Neuronal stem cell (in vitro differentiated cells): Measurements from ENCODE around the gene CAPN1.
"Not testable (repeated sequence)": the region's sequence is repeated elsewhere in the genome, so short reads cannot be mapped to it uniquely, and the experiment has no call there.

Source experiments
- DNase-seq: peaks from one replicate; pipeline ENCODE4 v3.0.0-alpha.2; 2013; ENCODE audit warnings: low spot score
- H2AFZ ChIP-seq: one replicate; pipeline ENCODE4 v1.6.1; 2013; ENCODE audit warnings: mild to moderate bottlenecking, low read length, inconsistent platforms
- H2AK5ac ChIP-seq: 2 replicates; pipeline ENCODE4 v1.6.1; 2013; ENCODE audit warnings: low read depth, mild to moderate bottlenecking, inconsistent platforms, low read length, moderate library complexity, mixed read lengths
- H2BK120ac ChIP-seq: 2 replicates; pipeline ENCODE4 v1.6.1; 2013; ENCODE audit warnings: low read depth, mild to moderate bottlenecking, inconsistent platforms, low read length, moderate library complexity, mixed read lengths
- H2BK12ac ChIP-seq: one replicate; pipeline ENCODE4 v1.6.1; 2013; ENCODE audit warnings: low read length, inconsistent platforms
- H2BK15ac ChIP-seq: 2 replicates; pipeline ENCODE4 v1.6.1; 2013; ENCODE audit warnings: mild to moderate bottlenecking, low read length, inconsistent platforms, mixed read lengths
- H2BK5ac ChIP-seq: one replicate; pipeline ENCODE4 v1.6.1; 2013; ENCODE audit warnings: inconsistent platforms, mild to moderate bottlenecking, low read length, moderate library complexity
- H3K14ac ChIP-seq: one replicate; pipeline ENCODE4 v1.6.1; 2013; ENCODE audit warnings: low read length, inconsistent platforms
- H3K18ac ChIP-seq: 2 replicates; pipeline ENCODE4 v1.6.1; 2013; ENCODE audit warnings: low read length, inconsistent platforms
- H3K23ac ChIP-seq: 2 replicates; pipeline ENCODE4 v1.6.1; 2013; ENCODE audit warnings: low read depth, mild to moderate bottlenecking, mixed read lengths, low read length, inconsistent platforms; ENCODE audit not compliant: poor library complexity
- H3K27ac ChIP-seq: replicated peaks from 3 replicates; pipeline ENCODE4 v1.5.1; 2013; ENCODE audit warnings: low read length, inconsistent platforms
- H3K27me3 ChIP-seq, 3 experiments: 2 replicates each; pipeline ENCODE4 v1.6.1; 2013; ENCODE audit warnings: low read length in 3 of 3, mild to moderate bottlenecking in 2 of 3, inconsistent platforms in 1 of 3, low read depth in 1 of 3, mixed read lengths in 1 of 3, moderate library complexity in 1 of 3; ENCODE audit not compliant: control insufficient read depth in 3 of 3, insufficient read depth in 3 of 3
- H3K36me3 ChIP-seq, 2 donors: replicated peaks in 1 of 2; 2 replicates each; pipeline ENCODE4 v1.6.1; 2013; ENCODE audit warnings: low read length in 2 of 2; ENCODE audit not compliant: control insufficient read depth in 2 of 2, insufficient read depth in 2 of 2
- H3K4ac ChIP-seq: 2 replicates; pipeline ENCODE4 v1.6.1; 2013; ENCODE audit warnings: inconsistent platforms, mild to moderate bottlenecking, low read length, moderate library complexity
- H3K4me1 ChIP-seq, 2 donors: 1 replicate in 1 of 2; 2 replicates in 1 of 2; pipeline ENCODE4 v1.6.1; 2013; ENCODE audit warnings: low read length in 2 of 2, low read depth in 1 of 2; ENCODE audit not compliant: control insufficient read depth in 2 of 2, insufficient read depth in 1 of 2
- H3K4me2 ChIP-seq: one replicate; pipeline ENCODE4 v1.6.1; 2013; ENCODE audit warnings: mild to moderate bottlenecking, low read length, inconsistent platforms; ENCODE audit not compliant: insufficient read depth, poor library complexity, severe bottlenecking
- H3K4me3 ChIP-seq, 2 donors: 2 replicates each; pipeline ENCODE4 v1.5.1; 2013; ENCODE audit warnings: low read length in 2 of 2, mild to moderate bottlenecking in 2 of 2, inconsistent platforms in 1 of 2, moderate library complexity in 1 of 2
- H3K79me1 ChIP-seq: one replicate; pipeline ENCODE4 v1.6.1; 2013; ENCODE audit warnings: low read depth, mild to moderate bottlenecking, inconsistent platforms, low read length, moderate library complexity
- H3K9ac ChIP-seq: one replicate; pipeline ENCODE4 v1.6.1; 2013; ENCODE audit warnings: mild to moderate bottlenecking, low read depth, low read length, inconsistent platforms; ENCODE audit not compliant: poor library complexity
- H3K9me3 ChIP-seq, 2 donors: replicated peaks in 1 of 2; 2 replicates each; pipeline versions ENCODE3 to v1.6.1; 2013; ENCODE audit warnings: low read length in 2 of 2, mild to moderate bottlenecking in 2 of 2, inconsistent platforms in 1 of 2, low read depth in 1 of 2, mixed read lengths in 1 of 2, moderate library complexity in 1 of 2; ENCODE audit not compliant: control insufficient read depth in 2 of 2, insufficient read depth in 1 of 2
- H4K8ac ChIP-seq: one replicate; pipeline ENCODE4 v1.6.1; 2013; ENCODE audit warnings: low read depth, mild to moderate bottlenecking, inconsistent platforms, low read length, moderate library complexity
- H4K91ac ChIP-seq: one replicate; pipeline ENCODE4 v1.6.1; 2013; ENCODE audit warnings: low read length, low read depth, mild to moderate bottlenecking, inconsistent platforms; ENCODE audit not compliant: poor library complexity
- WGBS, 2 donors: extraction: QIAGEN DNeasy Blood & Tissue Kit; methylation state at CpG; one replicate each; pipeline ENCODE4 v1.1.7; 2013; ENCODE audit warnings: missing lambda C conversion rate in 2 of 2, mixed read lengths in 1 of 2; ENCODE audit not compliant: insufficient read length in 2 of 2, insufficient replicate concordance in 1 of 2; ENCODE audit errors: extremely low coverage in 2 of 2; 5-methylcytosine and 5-hydroxymethylcytosine counted together

CAPN1 gene

DNA sequence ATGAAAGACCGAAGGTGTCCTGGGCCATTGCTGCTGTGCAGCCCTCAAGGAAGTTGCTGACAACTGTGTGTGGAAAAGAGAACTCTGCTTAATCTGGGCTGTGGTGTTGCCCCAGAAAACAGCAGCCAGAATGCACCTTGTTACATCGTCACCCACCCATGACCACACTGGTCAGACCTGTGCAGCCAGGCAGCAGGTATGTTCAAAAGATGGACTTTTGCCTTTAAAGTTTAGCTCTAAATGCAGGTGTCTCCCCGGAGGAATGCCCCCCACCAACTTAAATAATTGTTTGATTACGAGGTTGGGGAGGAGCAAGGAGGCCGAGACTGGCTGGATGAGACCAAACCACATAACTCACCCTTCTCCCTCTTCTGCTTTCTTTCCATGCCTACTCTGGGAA, 64.8 kb downstream of the CAPN1 start:
- DNase-seq, result no peak
- H2AFZ ChIP-seq, result no peak overlapping the region
- no peaks in the 10 kb centered on the region for H3K4me1 ChIP-seq
- H3K27ac ChIP-seq, result no peak overlapping the region
- H3K9me3 ChIP-seq, result peaks cover 0 to 2% of the 10 kb centered on the region in 2 donors
- H3K9ac ChIP-seq, result no peak overlapping the region
- WGBS, 2 donors, result no CpG with 5 or more reads among the region's 5 CpGs
- no peak overlapping the region for H2BK5ac ChIP-seq
- no peak overlapping the region for H2BK12ac ChIP-seq
- H3K4me2 ChIP-seq, result no peak overlapping the region
- H3K27me3 ChIP-seq, result no peaks in the 10 kb centered on the region
- no peak overlapping the region for H4K8ac ChIP-seq
- H3K4ac ChIP-seq, result no peak overlapping the region
- H3K79me1 ChIP-seq, result no peaks in the 10 kb centered on the region
- H3K14ac ChIP-seq, result no peak overlapping the region
- no peak overlapping the region for H3K18ac ChIP-seq
- no peak overlapping the region for H2BK15ac ChIP-seq
- H2AK5ac ChIP-seq, result no peak overlapping the region
- H3K36me3 ChIP-seq, result no peaks in the 10 kb centered on the region
- no peak overlapping the region for H3K4me3 ChIP-seq
- no peak overlapping the region for H4K91ac ChIP-seq
- H3K23ac ChIP-seq, result no peak overlapping the region
- H2BK120ac ChIP-seq, result no peak overlapping the region

DNA sequence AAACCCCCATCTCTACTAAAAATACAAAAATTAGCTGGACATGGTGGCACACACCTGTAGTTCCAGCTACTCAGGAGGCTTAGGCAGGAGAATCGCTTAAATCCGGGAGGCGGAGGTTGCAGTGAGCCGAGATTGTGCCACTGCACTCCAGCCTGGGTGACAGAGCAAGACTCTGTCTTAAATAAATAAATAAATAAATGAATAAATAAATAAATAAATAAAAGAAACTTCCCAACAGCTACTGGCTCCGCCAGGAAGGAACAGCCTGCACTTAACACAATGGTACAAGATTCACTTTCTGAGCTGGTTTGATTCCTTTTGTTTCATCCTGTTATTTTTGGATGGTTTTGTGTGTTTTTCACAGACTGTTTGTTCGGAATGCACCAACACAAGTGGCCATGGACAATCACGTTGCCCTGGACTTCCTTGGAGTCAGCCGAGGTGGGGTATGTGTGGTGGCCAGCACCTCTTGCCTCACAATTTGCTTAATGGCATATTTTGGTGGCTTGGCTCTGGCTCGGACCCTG, 66.5 kb downstream of the CAPN1 start:
- H3K79me1 ChIP-seq, H3K14ac ChIP-seq, H3K4me2 ChIP-seq, H3K27me3 ChIP-seq, H2BK120ac ChIP-seq, H3K36me3 ChIP-seq, H2AK5ac ChIP-seq, H3K18ac ChIP-seq, H3K9me3 ChIP-seq, H3K4ac ChIP-seq, H2BK15ac ChIP-seq, H2BK12ac ChIP-seq, H4K8ac ChIP-seq, H2AFZ ChIP-seq, H3K4me1 ChIP-seq, H2BK5ac ChIP-seq, H3K23ac ChIP-seq, H3K9ac ChIP-seq, DNase-seq, H3K4me3 ChIP-seq: not testable (repeated sequence)
- H4K91ac ChIP-seq, result peak overlapping the region; percentile 30
- no CpG with 5 or more reads among the region's 9 CpGs for WGBS, 2 donors
- H3K27ac ChIP-seq, result peak overlapping the region; percentile 26

DNA sequence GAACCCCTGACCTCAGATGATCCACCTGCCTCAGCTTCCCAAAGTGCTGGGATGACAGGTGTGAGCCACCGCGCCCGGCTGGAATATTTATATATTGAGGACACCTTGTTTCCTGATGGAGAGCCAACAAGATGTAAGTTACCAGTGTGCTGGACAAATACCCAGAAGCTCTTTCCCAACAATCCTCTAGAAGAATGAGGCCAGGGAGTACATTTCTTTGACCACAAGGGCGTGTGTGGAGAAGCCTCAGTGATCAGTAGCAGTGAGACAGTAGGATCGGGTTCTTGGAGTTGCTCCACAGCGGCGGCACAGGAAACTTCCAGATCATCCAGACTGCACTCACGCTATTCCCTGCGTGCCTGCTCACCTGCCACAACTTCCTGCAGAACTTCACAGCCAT, 69.7 kb downstream of the CAPN1 start:
- no peak overlapping the region for H3K23ac ChIP-seq
- H3K4me1 ChIP-seq, result no peaks in the 10 kb centered on the region
- H2AK5ac ChIP-seq, result no peak overlapping the region
- no peak for DNase-seq
- no peak overlapping the region for H3K4me3 ChIP-seq
- H4K91ac ChIP-seq, result no peak overlapping the region
- H3K9me3 ChIP-seq, result peaks cover 0 to 2% of the 10 kb centered on the region in 2 donors
- peaks cover 0 to 3% (median 0%) of the 10 kb centered on the region in 3 experiments for H3K27me3 ChIP-seq
- no peak overlapping the region for H2BK5ac ChIP-seq
- no peak overlapping the region for H3K4ac ChIP-seq
- no peak overlapping the region for H3K9ac ChIP-seq
- H3K36me3 ChIP-seq, result no peaks in the 10 kb centered on the region
- no peak overlapping the region for H4K8ac ChIP-seq
- H3K79me1 ChIP-seq, result no peaks in the 10 kb centered on the region
- H2AFZ ChIP-seq, result no peak overlapping the region
- no peak overlapping the region for H2BK120ac ChIP-seq
- H3K27ac ChIP-seq, result no peak overlapping the region
- no peak overlapping the region for H3K14ac ChIP-seq
- no peak overlapping the region for H2BK15ac ChIP-seq
- H3K4me2 ChIP-seq, result no peak overlapping the region
- no peak overlapping the region for H2BK12ac ChIP-seq
- no peak overlapping the region for H3K18ac ChIP-seq
- no CpG with 5 or more reads among the region's 9 CpGs for WGBS, 2 donors

DNA sequence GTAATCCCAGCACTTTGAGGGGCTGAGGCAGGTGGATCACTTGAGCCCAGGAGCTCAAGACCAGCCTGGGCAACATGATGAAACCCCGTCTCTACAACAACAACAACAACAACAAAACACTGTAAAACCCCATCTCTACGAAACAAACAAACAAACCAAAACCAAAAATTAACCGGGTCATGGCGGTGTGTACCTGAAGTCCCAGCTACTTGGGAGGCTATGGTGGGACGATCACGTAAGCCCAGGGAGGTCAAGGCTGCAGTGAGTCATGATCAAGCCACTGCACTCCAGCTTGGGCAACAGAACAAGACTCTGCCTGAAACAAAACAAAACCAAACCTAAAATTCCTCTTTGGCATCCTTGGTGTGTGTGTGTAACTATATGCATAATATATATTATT, 73.0 kb downstream of the CAPN1 start:
- Histone ChIP-seq H3K4me3 (no peak overlapping the region), H3K27me3 (peaks cover 0 to 3% (median 0%) of the 10 kb centered on the region in 3 experiments), H4K91ac (no peak overlapping the region), H3K9me3 (no peaks in the 10 kb centered on the region), H3K23ac (no peak overlapping the region), H3K4me1 (no peaks in the 10 kb centered on the region), H3K9ac (no peak overlapping the region), H2AK5ac (no peak overlapping the region), H2BK12ac (no peak overlapping the region), H3K79me1 (no peaks in the 10 kb centered on the region), H3K4ac (no peak overlapping the region), H3K18ac (no peak overlapping the region), H2BK15ac (no peak overlapping the region), H2AFZ (no peak overlapping the region), H3K27ac (no peak overlapping the region), H2BK5ac (no peak overlapping the region), H3K14ac (no peak overlapping the region), H2BK120ac (no peak overlapping the region), H4K8ac (no peak overlapping the region), H3K4me2 (no peak overlapping the region), H3K36me3 (no peaks in the 10 kb centered on the region)
- DNase-seq, result no peak
- WGBS, 2 donors, result 100% methylated on average over 1 of the region's 6 CpGs; no CpG with 5 or more reads in 1 of the 2 donors
